ENCODE measurements around the gene PAFAH1B1. TPM values are rescaled to one million over a fixed set of nuclear protein-coding genes. Genes with fewer than 3 reads are reported as not detected.
A peak's percentile ranks its signal among the peaks of the same experiment; 100 is the strongest.
"Not testable (repeated sequence)": the region's sequence is repeated elsewhere in the genome, so short reads cannot be mapped to it uniquely, and the experiment has no call there.

PAFAH1B1 gene
- total and polyA plus RNA-seq, 5 experiments from 2014 or later: 10.5 to 170 (median 12.5) TPM

- Mint-ChIP-seq H3K27me3 (no peaks in the 10 kb centered on the region), H3K4me1 (peaks cover 35 to 75% (median 66%) of the 10 kb centered on the region in 4 donors), H3K36me3 (peaks cover 0 to 6% (median 0%) of the 10 kb centered on the region in 3 donors), H3K4me3 (peak overlapping the region in 8 of 10 donors; percentile 26 to 74 (median 48)), H3K27ac (peak overlapping the region in 2 of 10 donors; percentile 22 to 76), H3K9me3 (no peaks in the 10 kb centered on the region)
- POLR2A ChIA-PET: interaction anchor here (0.7 kb wide), 1 partner anchor 236 kb away, joined by 4 read pairs; no protein-coding TSS in a partner anchor
- DNase-seq: no peak
- no peak for ATAC-seq
Observed at GRCh38 chr17:2598166-2598565, 4.7 kb downstream of the PAFAH1B1 start.

- no peaks in the 10 kb centered on the region for H3K27me3 Mint-ChIP-seq
Observed at GRCh38 chr17:2602597-2603017, 9.2 kb downstream of the PAFAH1B1 start.

GRCh38 chr17:2608350-2608913, 15.0 kb downstream of the PAFAH1B1 start:
- POLR2A ChIA-PET: no interaction called here
- Mint-ChIP-seq H3K36me3 (peaks cover 0 to 41% (median 5%) of the 10 kb centered on the region in 3 donors), H3K9me3 (no peaks in the 10 kb centered on the region), H3K4me3 (peak overlapping the region in 4 of 10 donors; percentile 10 to 47 (median 30)), H3K27me3 (no peaks in the 10 kb centered on the region), H3K27ac (peak overlapping the region in 5 of 10 donors; percentile 1 to 87 (median 62)), H3K4me1 (peaks cover 20 to 82% (median 65%) of the 10 kb centered on the region in 4 donors)
- ATAC-seq (no peak), DNase-seq (no peak)

More at GRCh38 chr17:2602597-2603017, 9.2 kb downstream of the PAFAH1B1 start:
- POLR2A ChIA-PET: no interaction called here
- DNase-seq (no peak), ATAC-seq (peak in 1 of 2 donors; percentile 20)
- Mint-ChIP-seq H3K9me3 (no peaks in the 10 kb centered on the region), H3K4me1 (peaks cover 29 to 79% (median 67%) of the 10 kb centered on the region in 4 donors), H3K27ac (peak overlapping the region in 9 of 10 donors; percentile 3 to 76 (median 27)), H3K4me3 (peak overlapping the region in 8 of 10 donors; percentile 5 to 76 (median 34)), H3K36me3 (peaks cover 0 to 31% (median 0%) of the 10 kb centered on the region in 3 donors)

- H3K27me3 Mint-ChIP-seq: no peaks in the 10 kb centered on the region
- DNase-seq: no peak
- POLR2A ChIA-PET: no interaction called here
- H3K27ac Mint-ChIP-seq: peak overlapping the region in 7 of 10 donors; percentile 20 to 87 (median 46)
- H3K9me3 Mint-ChIP-seq: no peaks in the 10 kb centered on the region
- H3K36me3 Mint-ChIP-seq: peaks cover 0 to 43% (median 5%) of the 10 kb centered on the region in 3 donors
- no peak for ATAC-seq
- peaks cover 20 to 83% (median 66%) of the 10 kb centered on the region in 4 donors for H3K4me1 Mint-ChIP-seq
- peak overlapping the region in 7 of 10 donors; percentile 26 to 55 (median 47) for H3K4me3 Mint-ChIP-seq
Observed at GRCh38 chr17:2609091-2609490, 15.6 kb downstream of the PAFAH1B1 start.

- Mint-ChIP-seq H3K27ac (peak overlapping the region in 9 of 10 donors; percentile 12 to 75 (median 40)), H3K4me1 (peaks cover 13 to 83% (median 61%) of the 10 kb centered on the region in 4 donors), H3K27me3 (no peaks in the 10 kb centered on the region), H3K4me3 (peak overlapping the region in 6 of 10 donors; percentile 11 to 36 (median 24)), H3K9me3 (no peaks in the 10 kb centered on the region), H3K36me3 (peaks cover 0 to 32% (median 5%) of the 10 kb centered on the region in 3 donors)
- POLR2A ChIA-PET: no interaction called here
- no peak for DNase-seq
- no peak for ATAC-seq
Observed at GRCh38 chr17:2610195-2611175, 17.0 kb downstream of the PAFAH1B1 start.

- H3K4me1 Mint-ChIP-seq: peaks cover 18 to 86% (median 64%) of the 10 kb centered on the region in 4 donors
- DNase-seq: no peak
- ATAC-seq: no peak
- no peaks in the 10 kb centered on the region for H3K9me3 Mint-ChIP-seq
- H3K4me3 Mint-ChIP-seq: peak overlapping the region in 2 of 10 donors; percentile 8 to 10
- H3K27ac Mint-ChIP-seq: peak overlapping the region in 3 of 10 donors; percentile 12 to 73 (median 15)
- POLR2A ChIA-PET: no interaction called here
- H3K36me3 Mint-ChIP-seq: peaks cover 0 to 37% (median 5%) of the 10 kb centered on the region in 3 donors
- H3K27me3 Mint-ChIP-seq: no peaks in the 10 kb centered on the region
Observed at GRCh38 chr17:2611627-2612026, 18.2 kb downstream of the PAFAH1B1 start.

GRCh38 chr17:2612630-2613029, 19.2 kb downstream of the PAFAH1B1 start:
- Mint-ChIP-seq H3K27me3 (no peaks in the 10 kb centered on the region), H3K4me3 (peak overlapping the region in 3 of 10 donors; percentile 4 to 36 (median 20)), H3K4me1 (peaks cover 18 to 88% (median 68%) of the 10 kb centered on the region in 4 donors), H3K36me3 (peaks cover 0 to 38% (median 5%) of the 10 kb centered on the region in 3 donors), H3K27ac (peak overlapping the region in 1 of 10 donors; percentile 15), H3K9me3 (no peaks in the 10 kb centered on the region)
- ATAC-seq (no peak), DNase-seq (no peak)
- POLR2A ChIA-PET: interaction anchor here (1.1 kb wide), 1 partner anchor 18 kb away, joined by 6 read pairs; no protein-coding TSS in a partner anchor

GRCh38 chr17:2613089-2613808, 19.8 kb downstream of the PAFAH1B1 start:
- H3K27ac Mint-ChIP-seq: peak overlapping the region in 2 of 10 donors; percentile 25 to 61
- peaks cover 0 to 42% (median 5%) of the 10 kb centered on the region in 3 donors for H3K36me3 Mint-ChIP-seq
- H3K9me3 Mint-ChIP-seq: no peaks in the 10 kb centered on the region
- ATAC-seq (no peak), DNase-seq (no peak)
- no peak overlapping the region for H3K4me3 Mint-ChIP-seq
- peaks cover 18 to 89% (median 68%) of the 10 kb centered on the region in 4 donors for H3K4me1 Mint-ChIP-seq
- POLR2A ChIA-PET: interaction anchor here (1.1 kb wide), 1 partner anchor 19 kb away, joined by 6 read pairs; no protein-coding TSS in a partner anchor
- H3K27me3 Mint-ChIP-seq: no peaks in the 10 kb centered on the region

GRCh38 chr17:2615882-2616281, 22.4 kb downstream of the PAFAH1B1 start:
- ATAC-seq (no peak), DNase-seq (no peak)
- H3K9me3 Mint-ChIP-seq: no peaks in the 10 kb centered on the region
- H3K4me1 Mint-ChIP-seq: peaks cover 13 to 78% (median 55%) of the 10 kb centered on the region in 4 donors
- H3K4me3 Mint-ChIP-seq: peak overlapping the region in 5 of 10 donors; percentile 0 to 61 (median 2)
- H3K36me3 Mint-ChIP-seq: peaks cover 0 to 34% (median 3%) of the 10 kb centered on the region in 3 donors
- peak overlapping the region in 4 of 10 donors; percentile 5 to 71 (median 58) for H3K27ac Mint-ChIP-seq
- H3K27me3 Mint-ChIP-seq: no peaks in the 10 kb centered on the region
- POLR2A ChIA-PET: no interaction called here

GRCh38 chr17:2621241-2621640, 27.8 kb downstream of the PAFAH1B1 start:
- Mint-ChIP-seq H3K9me3 (peaks cover 0 to 3% (median 0%) of the 10 kb centered on the region in 9 donors), H3K27ac (peak overlapping the region in 6 of 10 donors; percentile 35 to 83 (median 45)), H3K27me3 (no peaks in the 10 kb centered on the region), H3K4me3 (peak overlapping the region in 3 of 10 donors; percentile 4 to 64 (median 16)), H3K36me3 (peaks cover 0 to 50% (median 9%) of the 10 kb centered on the region in 3 donors), H3K4me1 (peaks cover 24 to 81% (median 60%) of the 10 kb centered on the region in 4 donors)
- DNase-seq: no peak
- ATAC-seq: no peak
- POLR2A ChIA-PET: interaction anchor here (0.8 kb wide), 1 partner anchor 27 kb away, joined by 3 read pairs; no protein-coding TSS in a partner anchor

GRCh38 chr17:2621951-2622405, 28.5 kb downstream of the PAFAH1B1 start:
- peak overlapping the region in 3 of 10 donors; percentile 4 to 66 (median 26) for H3K4me3 Mint-ChIP-seq
- not testable (repeated sequence) for H3K9me3 Mint-ChIP-seq, ATAC-seq, H3K27me3 Mint-ChIP-seq, DNase-seq
- peak overlapping the region in 7 of 10 donors; percentile 14 to 83 (median 59) for H3K27ac Mint-ChIP-seq
- H3K36me3 Mint-ChIP-seq: peaks cover 1 to 44% (median 12%) of the 10 kb centered on the region in 3 donors
- peaks cover 27 to 81% (median 59%) of the 10 kb centered on the region in 4 donors for H3K4me1 Mint-ChIP-seq
- POLR2A ChIA-PET: interaction anchor here (0.6 kb wide), 1 partner anchor 40 kb away, joined by 3 read pairs; no protein-coding TSS in a partner anchor
